Measurements from ENCODE around the gene OLA1.

DNA sequence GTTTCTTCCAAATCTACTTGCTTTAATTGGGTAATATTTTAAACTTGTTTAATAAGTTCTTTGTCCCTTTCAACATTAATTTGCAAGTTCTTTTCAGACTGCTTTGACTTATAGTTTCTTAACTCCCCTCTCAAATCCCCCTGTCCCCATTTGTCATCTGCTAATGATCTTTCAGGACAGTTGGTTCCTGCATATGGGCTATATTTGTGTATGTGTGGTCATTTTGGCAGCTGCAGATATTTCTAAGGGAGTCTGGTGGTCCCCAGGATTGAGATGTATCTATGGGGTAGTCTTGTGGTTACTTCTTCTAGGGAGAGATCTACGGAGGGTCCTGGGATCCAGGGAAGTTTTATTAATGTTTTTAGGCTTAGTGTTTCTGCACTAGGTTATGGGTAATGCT, 162.6 kb downstream of the OLA1 start:
- TF ChIP-seq MXI1 (conservative IDR thresholded peaks at IDR 0.05; ENCODE audit: poor library complexity, severe bottlenecking) = no peak
- TF ChIP-seq, protein P1, sequence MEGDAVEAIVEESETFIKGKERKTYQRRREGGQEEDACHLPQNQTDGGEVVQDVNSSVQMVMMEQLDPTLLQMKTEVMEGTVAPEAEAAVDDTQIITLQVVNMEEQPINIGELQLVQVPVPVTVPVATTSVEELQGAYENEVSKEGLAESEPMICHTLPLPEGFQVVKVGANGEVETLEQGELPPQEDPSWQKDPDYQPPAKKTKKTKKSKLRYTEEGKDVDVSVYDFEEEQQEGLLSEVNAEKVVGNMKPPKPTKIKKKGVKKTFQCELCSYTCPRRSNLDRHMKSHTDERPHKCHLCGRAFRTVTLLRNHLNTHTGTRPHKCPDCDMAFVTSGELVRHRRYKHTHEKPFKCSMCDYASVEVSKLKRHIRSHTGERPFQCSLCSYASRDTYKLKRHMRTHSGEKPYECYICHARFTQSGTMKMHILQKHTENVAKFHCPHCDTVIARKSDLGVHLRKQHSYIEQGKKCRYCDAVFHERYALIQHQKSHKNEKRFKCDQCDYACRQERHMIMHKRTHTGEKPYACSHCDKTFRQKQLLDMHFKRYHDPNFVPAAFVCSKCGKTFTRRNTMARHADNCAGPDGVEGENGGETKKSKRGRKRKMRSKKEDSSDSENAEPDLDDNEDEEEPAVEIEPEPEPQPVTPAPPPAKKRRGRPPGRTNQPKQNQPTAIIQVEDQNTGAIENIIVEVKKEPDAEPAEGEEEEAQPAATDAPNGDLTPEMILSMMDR (IDR thresholded peaks at IDR 0.05; ENCODE audit: poor library complexity, severe bottlenecking) = no peak
- TF ChIP-seq RAD21 (conservative IDR thresholded peaks at IDR 0.05) = no peak
